GM21515 (cell line): ENCODE measurements around the gene DNLZ.

Experiments used
- ATAC-seq: cut with Tn5 transposase; IDR thresholded peaks from one replicate; pipeline ENCODE4 v1.9.1; 2021; ENCODE audit not compliant: unreplicated experiment

The DNLZ gene

DNA sequence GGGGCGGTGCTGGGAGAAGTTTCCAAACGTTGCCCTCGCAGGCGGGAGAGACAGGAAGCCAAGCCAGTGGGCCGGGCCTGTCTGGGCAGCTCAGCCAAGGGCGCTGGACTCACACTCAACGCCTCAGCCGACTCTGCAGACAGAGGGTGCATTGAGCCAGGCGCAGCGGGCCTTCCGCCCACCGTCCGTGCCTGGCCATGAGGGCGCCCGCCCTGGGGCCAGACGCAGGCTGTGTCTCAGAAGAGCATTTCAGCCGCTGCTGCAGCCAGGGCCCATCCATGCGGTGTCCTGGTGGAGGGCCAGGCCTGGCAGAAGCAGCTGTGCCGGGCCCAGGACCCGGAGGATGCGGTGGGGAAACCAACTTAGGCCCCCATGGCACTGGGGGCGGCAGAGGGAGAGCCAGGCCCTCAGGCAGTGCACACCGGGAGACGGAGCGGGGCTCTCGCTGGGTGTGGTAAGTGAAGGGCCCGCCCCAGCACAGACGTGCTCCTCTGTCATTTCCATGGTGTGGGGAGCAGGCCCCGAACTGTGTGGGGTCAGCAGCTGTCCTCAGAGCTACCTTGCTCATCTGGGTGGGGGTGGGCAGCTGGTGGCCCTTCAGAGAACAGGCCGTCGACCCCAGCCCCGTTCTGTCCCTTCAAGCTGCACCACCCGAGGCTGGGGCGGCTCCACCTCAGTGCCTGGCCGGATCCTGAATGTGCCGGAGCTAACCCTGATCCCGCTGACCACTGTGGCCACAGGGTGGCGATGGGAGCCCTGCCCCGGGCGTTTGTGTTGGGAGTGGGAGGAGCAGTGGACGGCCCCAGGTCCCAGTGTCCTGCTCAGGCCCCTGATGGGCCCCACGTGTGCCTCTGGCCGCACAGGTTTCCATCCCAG is 18.0 kb downstream of the DNLZ start:
- no peak for ATAC-seq

DNA sequence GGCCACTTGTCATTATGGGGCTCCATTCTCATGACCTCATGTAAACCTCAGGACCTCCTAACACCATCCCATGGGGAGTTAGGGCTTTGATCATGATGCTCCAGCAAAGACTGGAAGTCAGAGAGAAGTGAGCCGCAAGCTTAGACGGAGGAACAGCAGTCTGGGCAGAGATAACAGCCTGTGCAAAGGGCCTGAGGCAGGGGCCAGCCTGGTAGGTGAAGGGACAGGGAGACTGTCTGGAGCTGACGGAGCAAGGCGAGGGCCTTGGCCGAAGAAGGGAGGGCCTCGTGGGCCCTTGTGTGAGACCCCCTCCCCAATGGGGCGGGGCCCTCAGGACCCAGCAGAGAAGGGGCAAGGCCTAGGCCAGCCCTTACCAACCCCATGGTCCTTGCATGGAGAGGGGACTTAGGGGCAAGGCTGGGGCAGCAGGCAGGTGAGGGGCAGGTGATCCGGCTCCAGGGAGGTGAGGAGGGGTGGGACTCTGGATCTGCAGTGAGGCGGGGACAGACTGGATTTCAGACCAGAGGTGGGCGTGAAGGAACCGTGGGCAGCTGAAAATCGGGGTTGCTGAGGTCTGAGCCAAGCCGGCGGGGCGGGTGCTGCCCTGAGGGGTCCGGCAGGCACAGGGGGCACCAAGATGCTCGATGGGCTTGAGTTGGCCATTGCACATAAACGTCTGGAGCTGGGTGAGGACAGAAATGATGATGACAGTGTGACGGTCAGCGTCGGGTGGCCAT is 18.8 kb downstream of the DNLZ start:
- no peak for ATAC-seq

DNA sequence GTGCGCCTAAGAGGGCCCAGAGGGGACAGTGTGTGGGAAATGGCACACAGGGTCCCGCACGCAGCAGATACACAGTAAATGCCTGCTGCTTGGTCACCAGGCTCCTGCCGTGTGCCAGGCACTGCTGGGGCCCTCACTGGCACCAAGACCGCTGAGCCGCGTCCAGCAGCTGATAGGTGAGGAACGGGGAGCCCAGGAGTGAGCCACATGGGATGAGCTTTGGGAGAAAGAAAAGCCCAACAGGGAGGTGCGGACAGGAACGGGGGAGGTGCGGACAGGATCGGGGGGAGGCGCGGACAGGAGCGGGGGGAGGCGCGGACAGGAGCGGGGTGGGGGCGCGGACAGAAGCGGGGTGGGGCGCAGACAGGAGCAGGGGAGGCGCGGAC is 19.7 kb downstream of the DNLZ start:
- no peak for ATAC-seq

DNA sequence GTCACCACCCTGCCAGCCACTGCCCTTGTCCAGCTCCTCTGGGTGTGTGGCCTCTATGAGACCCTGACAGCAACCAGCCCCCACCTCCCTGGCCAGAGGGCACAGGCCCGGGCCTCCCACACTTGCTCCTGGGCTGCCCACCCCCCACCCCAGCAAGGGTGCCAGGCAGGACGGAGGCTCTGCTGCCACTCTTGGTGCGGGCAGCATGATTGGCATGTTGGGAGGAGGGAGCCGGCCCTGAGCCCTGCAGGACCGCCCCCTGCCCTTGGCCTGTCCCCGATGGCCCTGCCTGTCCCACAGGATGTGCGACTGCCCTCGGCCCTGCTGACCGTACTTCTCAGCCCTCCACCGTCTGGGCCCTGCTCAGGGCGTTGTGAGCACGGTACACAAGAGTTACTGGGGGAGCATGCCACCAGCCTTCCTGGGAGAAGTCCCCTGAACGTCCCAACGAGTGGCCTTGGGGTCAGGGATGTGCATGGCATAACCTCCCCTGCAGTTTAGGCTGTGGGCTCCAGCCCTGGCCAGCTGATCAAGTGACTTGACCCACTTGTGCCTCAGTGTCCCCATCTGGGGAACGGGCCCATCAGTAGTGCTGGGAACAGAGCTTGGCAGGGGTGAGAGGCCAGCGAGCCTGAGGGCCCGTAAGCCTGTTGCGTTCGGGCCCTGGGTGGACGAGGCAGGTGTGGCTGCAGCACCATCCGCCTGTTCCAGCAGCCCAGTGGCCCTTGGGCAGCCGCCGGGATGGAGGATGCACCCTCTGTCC is 20.2 kb downstream of the DNLZ start:
- ATAC-seq = no peak

DNA sequence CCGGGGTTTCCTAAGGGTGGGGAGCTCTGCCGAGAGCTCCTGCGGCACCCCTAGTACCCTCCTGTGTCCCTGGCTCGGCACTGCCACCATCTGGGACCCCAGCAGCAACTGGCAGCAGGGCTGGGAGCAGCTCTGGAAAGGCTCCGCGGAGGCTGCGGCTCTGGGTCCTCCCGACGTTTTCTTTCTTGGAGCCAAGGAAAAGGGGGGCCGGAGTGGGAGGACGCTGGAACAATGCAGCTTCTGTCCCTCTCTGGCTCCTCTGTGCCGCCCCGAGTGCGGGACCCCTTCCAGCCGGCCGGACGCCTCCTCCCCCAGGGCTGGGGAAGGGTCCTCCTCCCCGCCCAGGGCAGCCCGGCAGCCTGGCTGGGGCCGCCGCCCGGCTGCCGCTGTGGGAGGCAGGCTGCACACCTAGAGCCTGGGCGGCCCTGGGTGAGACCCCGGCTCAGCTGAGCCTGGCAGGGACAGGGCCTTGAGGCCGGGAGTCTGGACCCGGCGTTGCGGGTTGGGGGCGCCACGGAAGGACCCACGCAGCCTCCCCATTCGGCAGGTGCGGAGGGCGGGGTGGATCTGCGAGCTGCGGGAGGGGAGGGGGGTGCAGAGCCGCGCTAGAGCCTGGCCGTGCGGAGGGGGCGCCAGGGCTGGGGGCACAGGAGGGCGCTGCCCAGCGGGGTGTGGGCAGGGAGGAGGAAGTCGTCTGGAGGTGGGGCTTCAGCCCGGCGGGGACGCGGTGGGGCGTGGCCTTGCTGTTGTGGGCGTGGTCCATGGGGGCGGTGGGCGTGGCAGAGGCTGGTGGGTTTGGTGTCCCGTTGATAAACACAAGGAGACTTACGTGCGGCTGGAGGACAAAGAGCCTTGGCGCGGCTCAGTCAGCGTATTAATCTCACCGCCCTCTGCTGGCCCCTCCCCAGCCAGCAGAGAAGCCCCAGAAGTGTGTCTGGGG is 21.1 kb downstream of the DNLZ start:
- no peak for ATAC-seq

DNA sequence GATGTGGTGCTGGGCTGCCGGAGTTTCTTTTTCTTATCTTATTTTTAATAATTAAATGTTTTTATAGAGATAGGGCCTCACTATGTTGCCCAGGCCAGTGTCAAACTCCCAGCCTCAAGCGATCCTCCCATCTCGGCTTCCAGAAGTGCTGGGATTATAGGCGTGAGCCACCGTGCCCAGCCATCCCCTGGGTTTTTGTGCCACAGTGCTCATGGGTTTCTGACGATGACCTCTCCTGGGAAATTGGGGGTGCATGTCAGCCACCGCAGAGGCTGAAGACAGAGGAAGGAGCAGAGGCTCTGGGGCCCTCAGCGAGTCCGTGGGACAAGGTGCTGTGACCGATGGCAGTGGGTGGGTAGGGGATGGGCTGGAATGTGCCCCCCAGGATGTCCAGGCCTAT is 21.8 kb downstream of the DNLZ start:
- ATAC-seq = no peak

DNA sequence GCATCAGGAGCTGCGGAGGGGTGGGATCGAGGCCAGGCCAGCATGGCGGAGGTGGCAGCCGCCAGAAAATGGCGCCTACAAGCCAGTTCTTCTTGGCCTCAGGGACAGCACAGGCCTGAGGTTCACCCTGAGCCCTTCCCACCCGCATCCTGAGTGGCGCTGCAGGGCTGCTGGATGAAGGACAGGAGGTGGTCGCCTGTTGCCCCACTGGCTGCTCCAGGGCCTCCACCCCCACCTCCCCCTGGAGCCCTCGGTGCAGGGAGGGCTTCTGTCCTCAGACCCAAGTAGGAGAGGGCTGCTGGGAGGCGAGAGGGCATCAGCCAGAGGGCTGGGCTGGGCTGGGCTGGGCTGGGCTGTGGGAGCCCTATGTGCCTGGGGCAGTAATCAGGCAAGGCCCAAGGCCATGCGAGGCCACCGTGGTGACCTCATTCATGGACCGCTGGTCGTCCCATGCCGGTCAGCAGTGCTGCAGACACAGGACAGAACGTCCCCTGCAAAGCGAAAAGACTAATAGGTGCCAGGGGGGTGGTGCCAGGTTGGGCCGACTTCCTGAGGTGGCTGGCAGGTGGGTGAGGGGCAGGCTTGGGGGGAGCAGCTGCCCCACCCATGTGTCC is 22.4 kb downstream of the DNLZ start:
- no peak for ATAC-seq

DNA sequence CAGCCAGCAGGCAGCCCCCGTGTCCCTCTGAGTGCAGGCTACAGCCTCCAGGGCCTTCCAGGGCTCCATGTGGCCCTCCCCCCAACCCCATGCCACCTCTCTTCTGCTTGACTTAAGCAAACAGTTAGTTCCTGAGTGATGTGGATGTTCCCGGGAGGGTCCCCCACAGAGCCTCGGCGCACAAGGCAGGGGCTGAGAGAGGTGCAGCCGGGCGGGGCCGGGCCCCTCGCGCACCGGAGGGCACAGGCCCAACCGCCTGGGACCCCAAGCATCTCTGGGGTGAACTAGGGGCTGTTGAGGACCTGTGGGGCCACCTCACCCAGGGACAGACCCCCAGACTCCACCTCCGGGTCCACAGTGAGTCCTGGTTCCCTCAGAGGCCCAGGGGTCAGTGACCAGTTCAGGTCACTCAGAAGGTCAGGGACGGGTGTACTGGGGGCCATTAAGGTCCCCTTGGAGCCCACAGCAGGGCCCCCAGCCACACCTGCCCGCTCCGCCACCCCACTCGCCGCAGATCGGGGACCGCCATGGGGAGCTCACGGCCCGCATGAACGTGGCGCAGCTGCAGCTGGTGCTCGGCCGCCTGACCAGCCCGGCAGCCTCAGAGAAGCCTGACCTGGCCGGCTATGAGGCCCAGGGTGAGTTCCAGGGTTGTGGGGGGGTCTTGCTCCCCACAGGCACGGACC is 23.0 kb downstream of the DNLZ start:
- ATAC-seq = no peak

DNA sequence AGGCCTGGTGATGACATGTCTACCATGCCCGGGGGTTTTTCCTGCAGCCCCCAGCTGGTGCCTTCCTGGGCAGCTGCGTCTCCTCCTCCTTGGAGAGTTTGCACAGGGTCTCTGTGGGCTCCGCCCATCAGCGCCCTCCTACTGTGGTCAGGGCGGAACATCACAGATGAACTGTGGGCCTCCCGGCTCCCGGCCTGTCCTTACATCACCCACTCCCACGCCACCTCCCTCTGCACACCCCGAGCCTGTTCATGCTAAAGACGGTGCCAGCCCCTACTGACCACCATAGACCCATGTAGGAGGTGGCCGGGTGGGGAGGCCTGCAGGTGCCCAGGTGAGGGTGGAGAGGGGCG is 23.6 kb downstream of the DNLZ start:
- no peak for ATAC-seq

DNA sequence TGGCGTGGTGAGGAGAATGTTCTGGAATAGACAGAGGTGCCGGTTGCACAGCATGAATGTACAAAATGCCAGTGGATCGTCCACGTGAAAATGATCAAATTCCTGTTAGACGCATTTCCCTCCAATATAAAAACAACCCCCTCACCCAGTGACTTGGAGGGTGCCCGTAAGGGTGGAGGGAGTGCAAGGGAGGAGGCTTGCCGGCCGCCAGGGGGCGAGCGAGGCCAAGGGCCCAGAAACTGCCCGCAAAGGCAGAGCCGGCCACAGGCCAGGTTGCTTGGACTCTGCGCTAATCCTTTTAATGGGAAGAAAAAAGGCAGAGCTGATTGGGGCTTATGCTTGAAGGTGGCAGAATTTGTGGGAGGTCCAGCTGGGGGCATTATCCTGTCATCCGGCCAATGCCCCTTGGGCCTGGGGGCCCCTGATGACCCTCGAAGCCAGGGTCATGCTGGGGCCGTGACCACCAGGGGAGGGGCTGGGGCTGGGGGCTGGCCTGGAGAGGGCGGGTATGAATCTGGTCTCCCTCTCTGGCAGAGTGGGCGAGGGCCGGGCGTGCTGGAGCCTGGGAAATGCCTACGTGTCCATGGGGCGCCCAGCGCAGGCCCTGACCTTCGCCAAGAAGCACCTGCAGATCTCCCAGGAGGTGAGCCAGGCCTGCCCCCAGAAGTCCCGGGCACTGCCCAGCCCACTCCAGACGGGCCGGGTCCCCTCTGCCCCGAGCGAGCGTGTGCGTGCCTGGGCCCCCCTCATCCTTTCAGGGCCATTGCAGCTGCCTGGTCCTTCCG is 24.2 kb downstream of the DNLZ start:
- no peak for ATAC-seq

DNA sequence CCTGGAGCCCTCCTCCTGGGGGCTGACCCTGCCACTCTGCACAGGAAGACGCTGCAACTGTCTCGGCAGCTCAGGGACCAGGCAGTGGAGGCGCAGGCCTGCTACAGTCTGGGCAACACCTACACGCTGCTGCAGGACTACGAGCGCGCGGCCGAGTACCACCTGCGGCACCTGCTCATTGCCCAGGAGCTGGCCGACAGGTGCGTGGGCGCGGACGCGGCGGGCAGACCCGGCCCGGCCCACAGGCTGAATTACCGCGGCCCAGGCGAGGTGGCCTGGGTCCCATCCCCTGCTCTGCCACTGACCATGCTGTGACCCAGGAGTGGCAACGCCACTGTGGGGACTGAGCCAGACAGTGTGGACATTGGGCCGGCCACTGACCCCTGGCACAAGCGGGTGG is 25.0 kb downstream of the DNLZ start:
- ATAC-seq = no peak

DNA sequence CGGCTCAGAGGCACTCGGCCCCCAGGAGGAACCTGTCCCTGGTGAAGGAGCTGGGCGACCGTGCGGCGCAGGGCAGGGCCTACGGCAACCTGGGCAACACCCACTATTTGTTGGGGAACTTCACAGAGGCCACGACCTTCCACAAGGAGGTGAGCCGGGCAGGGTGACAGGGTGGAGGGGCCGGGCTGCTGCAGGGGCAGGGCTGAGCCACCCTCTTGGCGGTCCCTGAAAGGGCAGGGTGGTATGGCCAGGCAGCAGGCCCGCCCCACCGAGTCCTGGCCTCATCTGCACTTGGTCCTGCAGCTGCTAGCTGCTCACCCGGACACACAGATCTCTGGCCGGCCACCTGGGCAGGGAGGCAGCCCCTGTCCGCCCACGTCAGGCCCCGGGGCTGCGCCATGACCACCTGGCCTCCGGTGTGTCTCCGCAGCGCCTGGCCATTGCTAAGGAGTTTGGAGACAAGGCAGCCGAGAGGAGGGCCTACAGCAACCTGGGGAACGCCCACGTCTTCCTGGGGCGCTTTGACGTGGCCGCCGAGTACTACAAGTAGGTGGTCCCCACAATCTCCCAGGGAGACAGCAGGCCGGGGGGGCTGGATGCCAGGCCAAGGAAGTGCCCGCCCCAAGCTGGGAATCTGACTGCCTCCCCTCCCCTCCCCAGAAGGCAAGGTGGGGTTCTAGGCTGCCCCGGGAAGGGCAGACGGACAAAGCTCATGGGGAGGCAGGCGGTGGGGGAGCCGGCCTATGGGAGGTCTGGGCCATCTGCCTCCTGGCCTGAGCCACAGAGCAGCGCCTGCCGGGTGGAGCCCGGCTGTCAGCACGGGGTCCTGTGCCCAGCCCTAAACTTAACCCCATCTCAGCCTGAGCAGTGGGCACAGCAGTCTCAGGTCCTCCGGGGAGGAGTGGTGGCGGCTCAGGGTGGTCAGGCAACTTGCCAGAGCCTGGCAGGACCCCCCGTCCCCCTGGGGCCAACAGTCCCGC is 25.8 kb downstream of the DNLZ start:
- no peak for ATAC-seq

DNA sequence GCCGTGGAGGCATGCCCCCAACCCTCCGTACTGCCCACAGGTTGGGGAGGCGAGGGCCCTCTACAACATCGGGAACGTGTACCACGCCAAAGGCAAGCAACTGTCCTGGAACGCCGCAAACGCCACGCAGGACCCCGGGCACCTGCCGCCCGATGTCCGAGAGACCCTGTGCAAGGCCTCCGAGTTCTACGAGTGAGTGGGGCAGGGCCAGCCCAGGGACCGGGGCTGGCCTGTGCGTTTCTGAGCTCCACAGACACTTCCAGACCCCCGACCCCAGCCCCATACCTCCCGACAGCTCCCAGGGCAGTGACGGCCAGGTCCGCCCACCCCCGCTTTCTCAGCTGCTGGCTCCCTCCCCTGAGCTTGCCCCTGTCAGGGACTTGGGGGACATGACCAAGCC is 26.7 kb downstream of the DNLZ start:
- no peak for ATAC-seq

DNA sequence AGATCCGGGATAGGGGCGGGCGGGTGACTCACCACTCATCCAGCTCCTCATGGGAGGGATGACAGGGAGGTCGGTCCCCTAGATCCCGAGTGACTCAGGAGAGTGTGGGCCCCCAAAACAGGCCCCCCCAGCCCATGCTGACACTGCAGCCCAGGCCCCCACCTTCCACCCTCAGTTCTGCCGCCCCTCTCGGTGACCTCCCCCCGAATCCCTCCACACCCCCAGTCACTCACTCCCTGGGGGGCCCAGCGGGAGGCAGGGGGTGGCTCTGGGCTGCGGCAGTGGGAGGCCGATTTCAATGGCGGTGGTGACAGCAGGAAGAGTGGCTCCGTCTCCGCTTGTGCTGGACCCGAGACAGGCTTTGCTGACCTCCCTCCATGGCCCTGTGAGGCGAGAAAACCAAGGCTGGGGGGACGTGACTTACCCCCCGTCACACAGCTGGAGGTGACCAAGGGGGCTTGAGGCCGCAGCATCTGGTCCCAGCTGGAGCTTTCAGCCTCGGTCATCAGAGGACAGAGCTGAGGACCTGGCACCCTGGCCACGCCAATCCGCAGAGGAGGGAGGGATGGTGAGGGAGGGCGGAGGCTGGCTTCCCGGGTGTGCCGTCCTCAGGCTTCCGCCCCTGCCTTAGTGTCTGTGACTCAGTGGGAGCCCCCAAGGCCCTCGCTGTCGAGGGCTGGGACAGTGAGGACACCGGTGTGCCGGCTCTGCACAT is 27.2 kb downstream of the DNLZ start:
- ATAC-seq = no peak

DNA sequence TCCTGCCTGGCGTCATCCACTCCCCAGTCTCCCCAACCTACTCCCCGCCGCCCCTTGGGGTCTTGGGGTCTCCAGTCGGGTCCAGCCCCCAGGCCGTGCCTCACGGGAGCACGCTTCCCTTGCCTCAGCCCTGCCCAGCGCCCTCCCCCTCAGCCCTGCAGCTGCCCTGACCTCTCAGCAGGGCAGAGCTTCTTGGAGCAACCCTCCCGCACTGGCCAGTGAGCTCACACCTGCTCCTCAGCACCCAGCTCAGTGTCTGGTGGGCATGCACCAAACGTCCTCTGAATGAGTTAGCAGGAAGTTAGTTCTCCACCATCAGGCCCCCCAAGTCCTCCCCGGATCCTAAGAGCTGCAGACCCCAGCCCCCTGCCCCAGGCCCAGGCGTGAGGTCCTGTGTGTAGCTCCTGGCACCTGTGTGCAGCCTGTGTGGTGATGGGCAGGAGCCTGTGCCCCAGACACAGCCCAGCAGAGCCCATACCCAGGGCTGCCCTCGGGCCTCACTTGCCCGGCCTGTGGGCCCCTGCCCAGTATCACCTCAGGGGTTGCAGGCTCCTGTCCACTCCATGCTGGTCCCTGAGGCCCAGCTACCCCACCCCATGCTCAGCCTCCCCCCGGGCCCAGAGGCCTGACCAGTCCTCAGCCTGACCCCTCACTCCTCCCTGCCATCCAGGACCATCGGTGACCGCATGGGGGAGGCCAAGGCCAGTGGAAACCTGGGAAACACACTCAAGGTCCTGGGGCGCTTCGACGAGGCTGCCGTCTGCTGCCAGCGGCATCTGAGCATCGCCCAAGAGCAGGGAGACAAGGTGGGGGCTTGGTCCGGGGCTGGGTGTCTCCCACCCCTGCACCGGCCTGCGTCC is 28.0 kb downstream of the DNLZ start:
- ATAC-seq = no peak

DNA sequence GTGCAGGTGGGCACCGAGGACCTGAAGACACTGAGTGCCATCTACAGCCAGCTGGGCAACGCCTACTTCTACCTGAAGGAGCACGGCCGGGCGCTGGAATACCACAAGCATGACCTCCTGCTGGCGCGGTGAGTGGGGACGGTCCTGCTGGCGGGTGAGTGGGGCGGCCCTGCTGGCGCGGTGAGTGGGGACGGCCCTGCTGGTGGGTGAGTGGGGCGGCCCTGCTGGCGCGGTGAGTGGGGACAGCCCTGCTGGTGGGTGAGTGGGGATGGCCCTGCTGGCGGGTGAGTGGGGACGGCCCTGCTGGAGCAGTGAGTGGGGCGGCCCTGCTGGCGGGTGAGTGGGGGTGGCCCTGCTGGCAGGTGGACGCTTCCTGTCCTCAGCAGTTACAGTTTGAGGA is 29.0 kb downstream of the DNLZ start:
- ATAC-seq = no peak
